H9 (cell line): ENCODE data around the gene SIGLEC12. TPM values are rescaled to one million over a fixed set of nuclear protein-coding genes. Genes with fewer than 3 reads are reported as not detected.

ENCODE experiments used
- DNase-seq: peaks from one replicate; pipeline ENCODE4 v3.0.0-alpha.2; 2017
- H2AFZ ChIP-seq: one replicate; pipeline ENCODE4 v1.6.1; 2013; ENCODE audit warnings: mild to moderate bottlenecking, low read length, control low read depth, moderate library complexity
- H2AK5ac ChIP-seq: 2 replicates; pipeline ENCODE4 v1.6.1; 2013; ENCODE audit warnings: low read length, control low read depth, mixed read lengths; ENCODE audit not compliant: insufficient read length
- H2BK120ac ChIP-seq: one replicate; pipeline ENCODE4 v1.6.1; 2013; ENCODE audit warnings: low read depth, mild to moderate bottlenecking, low read length, control low read depth, inconsistent platforms; ENCODE audit not compliant: poor library complexity, severe bottlenecking
- H2BK12ac ChIP-seq: 2 replicates; pipeline ENCODE4 v1.6.1; 2013; ENCODE audit warnings: low read length, control low read depth, mixed read lengths, low read depth; ENCODE audit not compliant: insufficient read length
- H2BK15ac ChIP-seq: 2 replicates; pipeline ENCODE4 v1.6.1; 2013; ENCODE audit warnings: low read depth, low read length, control low read depth
- H2BK20ac ChIP-seq: one replicate; pipeline ENCODE4 v1.6.1; 2013; ENCODE audit warnings: low read depth, mild to moderate bottlenecking, low read length, control low read depth, inconsistent platforms; ENCODE audit not compliant: poor library complexity, severe bottlenecking
- H2BK5ac ChIP-seq: 2 replicates; pipeline ENCODE4 v1.6.1; 2013; ENCODE audit warnings: low read length, control low read depth, mixed read lengths; ENCODE audit not compliant: insufficient read length
- H3K14ac ChIP-seq: 2 replicates; pipeline ENCODE4 v1.6.1; 2013; ENCODE audit warnings: low read length, control low read depth; ENCODE audit not compliant: insufficient read depth
- H3K18ac ChIP-seq: 2 replicates; pipeline ENCODE4 v1.6.1; 2013; ENCODE audit warnings: low read depth, mild to moderate bottlenecking, mixed read lengths, low read length, control low read depth; ENCODE audit not compliant: insufficient read length
- H3K23ac ChIP-seq: 2 replicates; pipeline ENCODE4 v1.6.1; 2013; ENCODE audit warnings: low read length, control low read depth, mixed read lengths, low read depth; ENCODE audit not compliant: insufficient read length
- H3K23me2 ChIP-seq: 2 replicates; pipeline ENCODE4 v1.6.1; 2013; ENCODE audit warnings: low read depth, mild to moderate bottlenecking, mixed read lengths, low read length, control low read depth; ENCODE audit not compliant: insufficient read length, poor library complexity, severe bottlenecking
- H3K27ac ChIP-seq: 2 replicates; pipeline ENCODE4 v1.5.1; 2013; ENCODE audit warnings: low read length, control low read depth, mixed read lengths, low read depth; ENCODE audit not compliant: insufficient read length
- H3K27me3 ChIP-seq: 2 replicates; pipeline ENCODE4 v1.6.1; 2013; ENCODE audit warnings: low read length, control low read depth, inconsistent platforms; ENCODE audit not compliant: insufficient read depth
- H3K4ac ChIP-seq: 2 replicates; pipeline ENCODE4 v1.6.1; 2013; ENCODE audit warnings: low read depth, mild to moderate bottlenecking, control low read depth, inconsistent platforms, low read length, moderate library complexity
- H3K4me1 ChIP-seq: 2 replicates; pipeline ENCODE4 v1.6.1; 2013; ENCODE audit warnings: low read length, control low read depth, inconsistent platforms; ENCODE audit not compliant: insufficient read depth
- H3K4me2 ChIP-seq: 2 replicates; pipeline ENCODE4 v1.6.1; 2013; ENCODE audit warnings: low read length, control low read depth, mixed read lengths; ENCODE audit not compliant: insufficient read length, insufficient read depth
- H3K56ac ChIP-seq: 2 replicates; pipeline ENCODE4 v1.6.1; 2013; ENCODE audit warnings: low read depth, mild to moderate bottlenecking, mixed read lengths, low read length, control low read depth; ENCODE audit not compliant: insufficient read length
- H3K79me1 ChIP-seq: 2 replicates; pipeline ENCODE4 v1.6.1; 2013; ENCODE audit warnings: low read depth, mild to moderate bottlenecking, moderate library complexity, low read length, control low read depth, inconsistent platforms; ENCODE audit not compliant: insufficient read depth, poor library complexity, severe bottlenecking
- H3K79me2 ChIP-seq: 2 replicates; pipeline ENCODE4 v1.6.1; 2013; ENCODE audit warnings: low read length, control low read depth, inconsistent platforms; ENCODE audit not compliant: insufficient read depth
- H3K9ac ChIP-seq: 2 replicates; pipeline ENCODE4 v1.6.1; 2013; ENCODE audit warnings: low read length, control low read depth, mixed read lengths; ENCODE audit not compliant: insufficient read length; ENCODE audit errors: extremely low read depth
- H3K9me3 ChIP-seq: one replicate; pipeline ENCODE4 v1.6.1; 2013; ENCODE audit warnings: low read depth, low read length, inconsistent platforms; ENCODE audit not compliant: control insufficient read depth
- H3T11ph ChIP-seq: one replicate; pipeline ENCODE4 v1.6.1; 2013; ENCODE audit warnings: mild to moderate bottlenecking, low read length, control low read depth, inconsistent platforms
- H4K20me1 ChIP-seq: one replicate; pipeline ENCODE4 v1.6.1; 2013; ENCODE audit not compliant: control insufficient read depth, insufficient read length, insufficient read depth
- H4K5ac ChIP-seq: 2 replicates; pipeline ENCODE4 v1.6.1; 2013; ENCODE audit warnings: low read depth, mild to moderate bottlenecking, mixed read lengths, low read length, control low read depth; ENCODE audit not compliant: insufficient read length
- H4K8ac ChIP-seq: replicated peaks from 2 replicates; pipeline ENCODE4 v1.6.1; 2013; ENCODE audit warnings: low read length, control low read depth, mixed read lengths, low read depth; ENCODE audit not compliant: insufficient read length
- H4K91ac ChIP-seq: 2 replicates; pipeline ENCODE4 v1.6.1; 2013; ENCODE audit warnings: low read depth, mild to moderate bottlenecking, moderate library complexity, mixed read lengths, low read length, control low read depth; ENCODE audit not compliant: insufficient read length
- H3K27ac Mint-ChIP-seq, 3 experiments: 2 replicates in 2 of 3; 3 replicates in 1 of 3; pipeline ENCODE4 v1.8.0; 2020 to 2021; ENCODE audit warnings: mixed read lengths in 3 of 3, mild to moderate bottlenecking in 1 of 3, moderate library complexity in 1 of 3
- H3K27me3 Mint-ChIP-seq: 2 replicates; pipeline ENCODE4 v1.8.0; 2021; ENCODE audit warnings: low read depth, mild to moderate bottlenecking, moderate library complexity, mixed read lengths
- H3K36me3 Mint-ChIP-seq, 3 experiments: 2 replicates in 2 of 3; 3 replicates in 1 of 3; pipeline ENCODE4 v1.8.0; 2020 to 2021; ENCODE audit warnings: low read depth in 3 of 3, mixed read lengths in 3 of 3; ENCODE audit not compliant: insufficient read depth in 1 of 3
- H3K4me1 Mint-ChIP-seq, 2 experiments: 2 replicates each; pipeline ENCODE4 v1.8.0; 2020; ENCODE audit warnings: mixed read lengths in 2 of 2
- H3K4me3 Mint-ChIP-seq, 2 experiments: 2 replicates in 1 of 2; 3 replicates in 1 of 2; pipeline ENCODE4 v1.8.0; 2020 to 2021; ENCODE audit warnings: mild to moderate bottlenecking in 2 of 2, mixed read lengths in 2 of 2, moderate library complexity in 1 of 2
- H3K9me3 Mint-ChIP-seq, 2 experiments: 2 replicates in 1 of 2; 3 replicates in 1 of 2; pipeline ENCODE4 v1.8.0; 2020; ENCODE audit warnings: mild to moderate bottlenecking in 2 of 2, mixed read lengths in 2 of 2, moderate library complexity in 1 of 2
- WGBS: extraction: QIAGEN DNeasy Blood & Tissue Kit; methylation state at CpG from one replicate; pipeline ENCODE4 v1.1.7; 2013; ENCODE audit warnings: missing lambda C conversion rate, low lambda C conversion rate, mixed read lengths; ENCODE audit not compliant: insufficient read length; ENCODE audit errors: extremely low coverage; 5-methylcytosine and 5-hydroxymethylcytosine counted together
- total RNA-seq: library from RNA; stranded (reverse); gene quantifications from 2 replicates; pipeline ENCODE4 v1.2.1, GENCODE V29; 2021
- TF ChIP-seq, protein P1 (sequence below): fragments of 200-600 bp; sonication (generic); conservative IDR thresholded peaks from 3 replicates; pipeline ENCODE4 v1.8.0; 2021; ENCODE audit warnings: antibody characterized with exemption, mild to moderate bottlenecking

The SIGLEC12 gene
- total RNA-seq, 1 experiment from 2014 or later, result not detected

- H3K79me1 ChIP-seq, result no peaks in the 10 kb centered on the region
- no peak overlapping the region for H2BK120ac ChIP-seq
- no peak overlapping the region for H2AFZ ChIP-seq
- no peak overlapping the region for H2BK15ac ChIP-seq
- no peak overlapping the region for H3K27ac ChIP-seq
- no peak overlapping the region for H4K5ac ChIP-seq
- no peak overlapping the region for H3K4me2 ChIP-seq
- H2BK20ac ChIP-seq, result no peak overlapping the region
- no peak for DNase-seq
- H3K14ac ChIP-seq, result no peak overlapping the region
- no peak overlapping the region for H2BK5ac ChIP-seq
- no peak overlapping the region for H4K91ac ChIP-seq
- no peaks in the 10 kb centered on the region for H3K4me1 ChIP-seq
- H3K27me3 Mint-ChIP-seq, result peaks cover 61% of the 10 kb centered on the region
- no peak overlapping the region for H3K27ac Mint-ChIP-seq
- no peaks in the 10 kb centered on the region for H3K27me3 ChIP-seq
- no peak overlapping the region for H3K23ac ChIP-seq
- TF ChIP-seq, protein P1, sequence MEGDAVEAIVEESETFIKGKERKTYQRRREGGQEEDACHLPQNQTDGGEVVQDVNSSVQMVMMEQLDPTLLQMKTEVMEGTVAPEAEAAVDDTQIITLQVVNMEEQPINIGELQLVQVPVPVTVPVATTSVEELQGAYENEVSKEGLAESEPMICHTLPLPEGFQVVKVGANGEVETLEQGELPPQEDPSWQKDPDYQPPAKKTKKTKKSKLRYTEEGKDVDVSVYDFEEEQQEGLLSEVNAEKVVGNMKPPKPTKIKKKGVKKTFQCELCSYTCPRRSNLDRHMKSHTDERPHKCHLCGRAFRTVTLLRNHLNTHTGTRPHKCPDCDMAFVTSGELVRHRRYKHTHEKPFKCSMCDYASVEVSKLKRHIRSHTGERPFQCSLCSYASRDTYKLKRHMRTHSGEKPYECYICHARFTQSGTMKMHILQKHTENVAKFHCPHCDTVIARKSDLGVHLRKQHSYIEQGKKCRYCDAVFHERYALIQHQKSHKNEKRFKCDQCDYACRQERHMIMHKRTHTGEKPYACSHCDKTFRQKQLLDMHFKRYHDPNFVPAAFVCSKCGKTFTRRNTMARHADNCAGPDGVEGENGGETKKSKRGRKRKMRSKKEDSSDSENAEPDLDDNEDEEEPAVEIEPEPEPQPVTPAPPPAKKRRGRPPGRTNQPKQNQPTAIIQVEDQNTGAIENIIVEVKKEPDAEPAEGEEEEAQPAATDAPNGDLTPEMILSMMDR, result no peak
- H3K79me2 ChIP-seq, result no peaks in the 10 kb centered on the region
- H3T11ph ChIP-seq, result no peak overlapping the region
- H2BK12ac ChIP-seq, result no peak overlapping the region
- H2AK5ac ChIP-seq, result no peak overlapping the region
- H4K8ac ChIP-seq, result no peak overlapping the region
- H3K36me3 Mint-ChIP-seq, result no peaks in the 10 kb centered on the region
- H3K9me3 Mint-ChIP-seq, result peaks cover 0 to 85% of the 10 kb centered on the region in 2 experiments; a peak in 2 of 5 replicates
- H3K4ac ChIP-seq, result no peak overlapping the region
- H3K9ac ChIP-seq, result no peak overlapping the region
- no peak overlapping the region for H3K56ac ChIP-seq
- no peak overlapping the region for H3K4me3 Mint-ChIP-seq
- H4K20me1 ChIP-seq, result no peaks in the 10 kb centered on the region
- no CpG with 5 or more reads among the region's 1 CpG for WGBS
- H3K4me1 Mint-ChIP-seq, result no peaks in the 10 kb centered on the region
- no peaks in the 10 kb centered on the region for H3K23me2 ChIP-seq
- no peaks in the 10 kb centered on the region for H3K9me3 ChIP-seq
- no peak overlapping the region for H3K18ac ChIP-seq
Observed at GRCh38 chr19:51469629-51470028, 32.0 kb downstream of the SIGLEC12 start.
